Endothelial cell of umbilical vein (primary cell): ENCODE measurements around the gene KLHL26. TPM values are rescaled to one million over a fixed set of nuclear protein-coding genes. Genes with fewer than 3 reads are reported as not detected.

ENCODE experiments used
- BruUV-seq: library from RNA; stranded (reverse); fragments of 400-500 nt; replicated peaks from 2 replicates; lab custom pipeline; 2021; lab: Mats Ljungman, UMichigan
- CTCF ChIA-PET: fragments of 300-600, 350-600 bp; sonication (Branson Sonifier 250); formaldehyde crosslinking; loops from one replicate; lab custom pipeline; 2021; ENCODE audit warnings: antibody characterized with exemption, inconsistent platforms; lab: Charles Lee
- POLR2A ChIA-PET: fragments of 300-600, 350-600 bp; sonication (Branson Sonifier 250); formaldehyde crosslinking; loops from one replicate; lab custom pipeline; 2021; ENCODE audit warnings: antibody characterized with exemption, inconsistent platforms; lab: Charles Lee
- DNase-seq: peaks from one replicate; pipeline ENCODE4 v3.0.0-alpha.2; 2011; ENCODE audit warnings: low read depth, low spot score
- FAIRE-seq: peaks from 2 replicates; lab custom pipeline; 2011; peaks lifted over from hg19 to GRCh38; lab: Jason Lieb, UNC
- H2AFZ ChIP-seq: 2 replicates; pipeline ENCODE4 v1.6.0; 2012; ENCODE audit warnings: low read depth, low read length, control low read depth, inconsistent platforms
- H3K27ac ChIP-seq: 2 replicates; pipeline ENCODE4 v1.5.1; 2011; ENCODE audit warnings: low read depth, mild to moderate bottlenecking, control low read depth, low read length, moderate library complexity; ENCODE audit not compliant: insufficient read depth
- H3K27me3 ChIP-seq, 2 experiments: 2 replicates each; pipeline versions ENCODE4 v1.6.0 to v1.6.1; 2011; ENCODE audit warnings: low read length in 2 of 2, mixed read lengths in 1 of 2; ENCODE audit not compliant: control insufficient read depth in 2 of 2, insufficient read depth in 2 of 2
- H3K36me3 ChIP-seq, 2 experiments: 2 replicates in 1 of 2; 3 replicates in 1 of 2; pipeline ENCODE4 v1.5.1; 2011; ENCODE audit warnings: low read length in 2 of 2, mild to moderate bottlenecking in 1 of 2, moderate library complexity in 1 of 2; ENCODE audit not compliant: control insufficient read depth in 2 of 2, insufficient read depth in 2 of 2; ENCODE audit errors: extremely low read depth in 1 of 2
- H3K4me1 ChIP-seq: 3 replicates; pipeline ENCODE4 v1.5.1; 2011; ENCODE audit warnings: mild to moderate bottlenecking, low read length; ENCODE audit not compliant: control insufficient read depth, insufficient read depth; ENCODE audit errors: extremely low read depth
- H3K4me2 ChIP-seq: 2 replicates; pipeline ENCODE4 v1.6.1; 2011; ENCODE audit warnings: low read length, control low read depth, mixed read lengths; ENCODE audit not compliant: insufficient read depth
- H3K4me3 ChIP-seq, 3 experiments: fragments of 200-600 bp in 1 of 3; sonication (generic), shearing (Covaris generic) in 1 of 3; replicated peaks in 1 of 3; 2 replicates each; pipeline ENCODE4 v1.5.1; 2011 to 2016; ENCODE audit warnings: control low read depth in 3 of 3, low read length in 3 of 3, mild to moderate bottlenecking in 2 of 3, inconsistent platforms in 1 of 3, low read depth in 1 of 3, moderate library complexity in 1 of 3; ENCODE audit not compliant: insufficient read depth in 1 of 3
- H3K79me2 ChIP-seq: 2 replicates; pipeline ENCODE4 v1.6.0; 2012; ENCODE audit warnings: low read length, inconsistent platforms; ENCODE audit not compliant: control insufficient read depth, insufficient read depth
- H3K9ac ChIP-seq: replicated peaks from 2 replicates; pipeline ENCODE3; 2011; ENCODE audit warnings: low read length, control low read depth; ENCODE audit not compliant: insufficient read depth; ENCODE audit errors: extremely low read depth
- H3K9me1 ChIP-seq: replicated peaks from 3 replicates; pipeline ENCODE4 v1.6.0; 2011; ENCODE audit warnings: mild to moderate bottlenecking, low read length; ENCODE audit not compliant: control insufficient read depth, insufficient read depth; ENCODE audit errors: extremely low read depth
- H3K9me3 ChIP-seq: replicated peaks from 2 replicates; pipeline ENCODE4 v1.5.1; 2012; ENCODE audit warnings: low read length, inconsistent platforms; ENCODE audit not compliant: control insufficient read depth, insufficient read depth
- H4K20me1 ChIP-seq: replicated peaks from 2 replicates; pipeline ENCODE3; 2011; ENCODE audit warnings: mild to moderate bottlenecking, low read length; ENCODE audit not compliant: control insufficient read depth, insufficient read depth; ENCODE audit errors: extremely low read depth
- EZH2 ChIP-seq: IDR thresholded peaks from 2 replicates; pipeline ENCODE4 v1.6.1; 2012; ENCODE audit warnings: borderline replicate concordance, low read depth, mild to moderate bottlenecking, moderate library complexity, low read length, inconsistent platforms; ENCODE audit not compliant: severe bottlenecking
- FOS ChIP-seq: IDR thresholded peaks from 2 replicates; pipeline ENCODE4 v1.6.1; 2011; ENCODE audit warnings: mild to moderate bottlenecking, low read length, moderate library complexity, borderline replicate concordance; ENCODE audit not compliant: insufficient read depth
- GATA2 ChIP-seq: IDR thresholded peaks from 2 replicates; pipeline ENCODE4 v1.7.0; 2011; ENCODE audit warnings: low read depth, mild to moderate bottlenecking, moderate library complexity, mixed read lengths, low read length; ENCODE audit not compliant: insufficient read length, insufficient read depth
- JUN ChIP-seq: IDR thresholded peaks from 2 replicates; pipeline ENCODE4 v1.6.1; 2011; ENCODE audit warnings: borderline replicate concordance, low read depth; ENCODE audit not compliant: insufficient read length, insufficient read depth
- MYC ChIP-seq: IDR thresholded peaks from one replicate; pipeline ENCODE4 v1.6.1; 2011; ENCODE audit warnings: mild to moderate bottlenecking, low read depth, low read length
- POLR2A ChIP-seq: IDR thresholded peaks from 2 replicates; pipeline ENCODE4 v1.6.1; 2012; ENCODE audit warnings: low read depth, mild to moderate bottlenecking, control low read depth, low read length
- POLR2AphosphoS5 ChIP-seq: IDR thresholded peaks from 2 replicates; pipeline ENCODE4 v1.6.1; 2012; ENCODE audit warnings: low read depth, mild to moderate bottlenecking, control low read depth, low read length, moderate library complexity; ENCODE audit not compliant: insufficient read depth
- dilution Hi-C: fragments of 300-500 bp; cut with MboI; formaldehyde crosslinking; loops from one replicate; pipeline ENCODE4 v1.15.0; 2019; ENCODE audit warnings: low sequenced_read_pairs; ENCODE audit not compliant: extremely low pct_ligation_motif_present
- intact Hi-C: fragments of 100-400 bp; cut with micrococcal nuclease; formaldehyde crosslinking; loops from one replicate; pipeline ENCODE4 v1.10.0; 2022
- polyA plus RNA-seq, 4 experiments: library from polyadenylated mRNA; depleted of rRNA in 3 of 4; stranded (reverse) in 3 of 4; unstranded in 1 of 4; fragments of >200 nt; gene quantifications; 2 replicates each; pipeline versions ENCODE4 v1.2.1 to v1.2.3, GENCODE V29; 2011 to 2012; ENCODE audit warnings: missing spikeins in 1 of 4
- total RNA-seq: library from RNA; stranded (reverse); gene quantifications from 2 replicates; pipeline ENCODE4 v1.2.3, GENCODE V29; 2021
- TF ChIP-seq, protein P1 (sequence below): IDR thresholded peaks from 2 replicates; pipeline ENCODE4 v1.6.1; 2011; ENCODE audit not compliant: insufficient read depth, insufficient read length
- TF ChIP-seq, protein P2 (sequence below), 2 donors: IDR thresholded peaks; 1 replicate in 1 of 2; 2 replicates in 1 of 2; pipeline ENCODE4 v1.5.1; 2011; ENCODE audit warnings: low read length in 2 of 2, mild to moderate bottlenecking in 2 of 2, moderate library complexity in 2 of 2, control low read depth in 1 of 2, inconsistent platforms in 1 of 2, low read depth in 1 of 2; ENCODE audit not compliant: insufficient read depth in 1 of 2; ENCODE audit errors: extremely low read depth in 1 of 2

The KLHL26 gene
- total and polyA plus RNA-seq, 2 donors (not counting 3 experiments of a cell fraction or from before 2014, with no cell fraction given): 2.4 to 6.2 TPM

DNA sequence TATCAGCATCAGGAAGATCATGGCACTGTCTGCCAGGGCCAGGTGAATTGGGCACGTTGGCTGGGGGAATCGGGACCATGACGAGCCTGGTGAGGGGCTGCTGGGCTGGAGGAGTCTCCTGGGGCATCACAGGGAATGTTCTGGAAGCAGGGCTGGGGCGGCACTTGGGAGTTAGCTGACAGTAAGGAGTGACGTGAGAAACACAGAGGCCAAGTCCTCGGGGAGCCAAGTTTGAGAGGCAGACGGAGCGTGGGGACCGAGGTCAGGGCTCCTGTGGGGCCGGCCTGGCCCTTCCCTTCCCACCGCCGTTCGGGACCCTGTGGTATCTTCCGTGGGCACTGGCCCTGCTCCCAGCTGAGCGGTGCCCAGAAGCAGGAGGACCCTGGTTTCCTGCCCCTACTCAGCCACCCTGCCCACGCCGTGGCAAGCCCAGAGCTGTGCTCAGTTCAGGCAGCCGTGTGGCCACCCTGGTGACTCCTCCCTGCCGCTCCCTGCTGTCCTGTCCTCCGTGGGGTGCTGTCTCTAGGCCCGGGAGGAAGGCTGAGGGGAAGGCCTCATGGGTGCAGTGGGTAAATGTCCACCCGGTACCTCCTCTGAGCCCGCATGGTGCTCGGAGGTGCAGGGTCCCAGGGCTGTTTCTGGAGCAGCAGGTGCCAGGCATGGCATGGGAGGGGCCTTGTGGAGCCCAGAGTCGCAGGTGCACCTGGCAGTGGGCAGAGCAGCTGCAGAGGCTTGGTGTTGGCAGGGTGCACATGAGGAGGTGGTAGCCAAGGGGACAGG lies 71.8 kb downstream of the KLHL26 start:
- peaks cover 2% of the 10 kb centered on the region for H3K4me1 ChIP-seq
- H3K4me2 ChIP-seq: no peak overlapping the region
- no peaks in the 10 kb centered on the region for H3K36me3 ChIP-seq
- H3K27ac ChIP-seq: no peak overlapping the region
- dilution Hi-C loops: no loop called here
- no peak for FAIRE-seq
- no peak overlapping the region for H3K4me3 ChIP-seq
- no peaks in the 10 kb centered on the region for H3K79me2 ChIP-seq
- no peak overlapping the region for H3K9ac ChIP-seq
- intact Hi-C loops: no loop called here
- DNase-seq: no peak
- ChIA-PET POLR2A (no interaction called here), CTCF (no interaction called here)
- no peaks in the 10 kb centered on the region for H4K20me1 ChIP-seq
- TF ChIP-seq POLR2A: no peak
- TF ChIP-seq, protein P1, sequence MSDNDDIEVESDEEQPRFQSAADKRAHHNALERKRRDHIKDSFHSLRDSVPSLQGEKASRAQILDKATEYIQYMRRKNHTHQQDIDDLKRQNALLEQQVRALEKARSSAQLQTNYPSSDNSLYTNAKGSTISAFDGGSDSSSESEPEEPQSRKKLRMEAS: no peak
- TF ChIP-seq JUN: no peak
- TF ChIP-seq POLR2AphosphoS5: no peak
- TF ChIP-seq, protein P2, sequence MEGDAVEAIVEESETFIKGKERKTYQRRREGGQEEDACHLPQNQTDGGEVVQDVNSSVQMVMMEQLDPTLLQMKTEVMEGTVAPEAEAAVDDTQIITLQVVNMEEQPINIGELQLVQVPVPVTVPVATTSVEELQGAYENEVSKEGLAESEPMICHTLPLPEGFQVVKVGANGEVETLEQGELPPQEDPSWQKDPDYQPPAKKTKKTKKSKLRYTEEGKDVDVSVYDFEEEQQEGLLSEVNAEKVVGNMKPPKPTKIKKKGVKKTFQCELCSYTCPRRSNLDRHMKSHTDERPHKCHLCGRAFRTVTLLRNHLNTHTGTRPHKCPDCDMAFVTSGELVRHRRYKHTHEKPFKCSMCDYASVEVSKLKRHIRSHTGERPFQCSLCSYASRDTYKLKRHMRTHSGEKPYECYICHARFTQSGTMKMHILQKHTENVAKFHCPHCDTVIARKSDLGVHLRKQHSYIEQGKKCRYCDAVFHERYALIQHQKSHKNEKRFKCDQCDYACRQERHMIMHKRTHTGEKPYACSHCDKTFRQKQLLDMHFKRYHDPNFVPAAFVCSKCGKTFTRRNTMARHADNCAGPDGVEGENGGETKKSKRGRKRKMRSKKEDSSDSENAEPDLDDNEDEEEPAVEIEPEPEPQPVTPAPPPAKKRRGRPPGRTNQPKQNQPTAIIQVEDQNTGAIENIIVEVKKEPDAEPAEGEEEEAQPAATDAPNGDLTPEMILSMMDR (IDR thresholded peaks at IDR 0.05; ENCODE audit: extremely low read depth in 1 of 2, insufficient read depth in 1 of 2, low read depth in 1 of 2, low read length in 2 of 2): no peak
- TF ChIP-seq GATA2: no peak
- TF ChIP-seq MYC: no peak
- TF ChIP-seq FOS: no peak
- no peak for TF ChIP-seq EZH2
- H3K27me3 ChIP-seq: no peaks in the 10 kb centered on the region
- BruUV-seq: no TSS peak
- no peaks in the 10 kb centered on the region for H3K9me3 ChIP-seq
- H2AFZ ChIP-seq: no peak overlapping the region
- no peaks in the 10 kb centered on the region for H3K9me1 ChIP-seq
